Muscle layer of duodenum (tissue), 2 donors: Measurements from ENCODE around the gene ADAMTSL4.

Experiments
- H3K27ac ChIP-seq: one replicate; pipeline ENCODE4 v1.7.0; 2013; ENCODE audit warnings: mild to moderate bottlenecking, low read length
- H3K27me3 ChIP-seq: one replicate; pipeline ENCODE4 v1.7.0; 2013; ENCODE audit warnings: low read depth, mild to moderate bottlenecking, control low read depth, low read length
- H3K36me3 ChIP-seq, 2 donors: one replicate each; pipeline ENCODE4 v1.7.0; 2013; ENCODE audit warnings: low read length in 2 of 2, control low read depth in 1 of 2, mild to moderate bottlenecking in 1 of 2; ENCODE audit not compliant: insufficient read depth in 2 of 2, control insufficient read depth in 1 of 2
- H3K4me1 ChIP-seq, 2 donors: one replicate each; pipeline ENCODE4 v1.7.0; 2013; ENCODE audit warnings: low read length in 2 of 2, mild to moderate bottlenecking in 2 of 2, control low read depth in 1 of 2, moderate library complexity in 1 of 2; ENCODE audit not compliant: insufficient read depth in 2 of 2, control insufficient read depth in 1 of 2
- H3K4me3 ChIP-seq, 2 donors: one replicate each; pipeline ENCODE4 v1.7.0; 2013; ENCODE audit warnings: low read length in 2 of 2, low read depth in 1 of 2, mild to moderate bottlenecking in 1 of 2
- H3K9me3 ChIP-seq, 2 donors: one replicate each; pipeline ENCODE4 v1.7.0; 2013; ENCODE audit warnings: low read length in 2 of 2, control low read depth in 1 of 2, mild to moderate bottlenecking in 1 of 2; ENCODE audit not compliant: control insufficient read depth in 1 of 2
- donor health status: healthy.

ADAMTSL4 gene

DNA sequence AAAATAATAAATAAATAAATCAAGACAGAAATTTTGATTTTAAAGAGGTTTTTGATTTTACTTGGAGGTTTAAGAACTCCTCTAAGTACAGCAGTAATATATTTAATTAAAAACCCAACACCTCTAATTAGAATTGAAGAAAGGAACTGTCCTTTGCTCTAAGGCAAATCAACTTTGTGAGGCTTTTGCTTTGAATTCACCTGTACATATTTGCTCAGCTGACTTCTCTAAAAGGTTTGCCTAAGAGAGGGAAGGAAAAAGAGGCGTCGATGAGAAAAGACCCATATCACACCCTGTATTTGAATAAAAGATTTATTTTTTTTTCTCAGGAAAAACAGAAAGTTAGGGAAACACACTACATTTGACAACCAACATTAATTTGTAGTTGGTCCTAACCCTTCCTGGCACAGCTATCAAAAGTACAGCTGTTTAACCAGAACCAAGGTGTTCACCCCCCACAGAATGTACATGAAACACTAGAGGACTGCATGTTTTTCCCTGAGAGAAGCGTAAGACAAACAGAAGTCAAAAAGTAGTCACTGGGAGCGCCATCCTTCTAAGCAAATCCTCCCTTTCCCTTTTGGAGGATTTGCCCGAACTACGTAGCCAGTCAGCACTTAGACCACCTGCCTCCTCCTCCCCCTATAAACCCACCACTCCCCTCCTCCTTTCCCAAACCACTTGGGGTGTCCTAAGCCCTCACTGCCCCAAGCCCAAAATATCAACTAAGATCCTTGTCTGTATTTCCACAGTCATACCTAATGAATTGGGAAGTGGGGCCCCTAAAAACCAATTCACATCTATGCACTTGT, 25.3 kb downstream of the ADAMTSL4 start:
- Histone ChIP-seq H3K36me3 (peaks cover 51 to 73% of the 10 kb centered on the region in 2 donors), H3K4me1 (peaks cover 16 to 55% of the 10 kb centered on the region in 2 donors), H3K27me3 (no peaks in the 10 kb centered on the region), H3K9me3 (no peaks in the 10 kb centered on the region), H3K4me3 (peak overlapping the region; percentile 98 to 100), H3K27ac (peak overlapping the region; percentile 100)

DNA sequence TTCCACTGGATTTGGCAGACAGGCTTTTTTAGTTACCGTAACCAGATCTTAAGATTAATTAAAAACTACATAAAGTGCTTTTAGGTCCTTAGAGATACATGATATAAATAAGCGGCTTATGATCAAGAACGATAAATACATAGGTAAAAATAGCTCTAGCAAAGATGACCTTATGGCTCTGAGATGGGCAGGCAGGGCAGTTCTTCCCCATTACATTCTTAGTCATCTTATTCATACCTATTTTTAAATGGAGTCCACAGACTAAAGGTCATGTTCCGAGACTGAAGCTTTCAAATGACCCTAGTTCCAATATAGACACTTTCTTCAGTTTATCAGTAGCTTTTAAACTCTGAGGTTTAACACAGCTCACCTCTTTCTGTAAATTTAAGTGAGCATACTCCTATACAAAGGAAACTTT, 25.9 kb downstream of the ADAMTSL4 start:
- Histone ChIP-seq H3K36me3 (peaks cover 51 to 74% of the 10 kb centered on the region in 2 donors), H3K27ac (peak overlapping the region; percentile 100), H3K4me3 (peak overlapping the region; percentile 98 to 100), H3K27me3 (no peaks in the 10 kb centered on the region), H3K9me3 (no peaks in the 10 kb centered on the region), H3K4me1 (peaks cover 14 to 49% of the 10 kb centered on the region in 2 donors)

DNA sequence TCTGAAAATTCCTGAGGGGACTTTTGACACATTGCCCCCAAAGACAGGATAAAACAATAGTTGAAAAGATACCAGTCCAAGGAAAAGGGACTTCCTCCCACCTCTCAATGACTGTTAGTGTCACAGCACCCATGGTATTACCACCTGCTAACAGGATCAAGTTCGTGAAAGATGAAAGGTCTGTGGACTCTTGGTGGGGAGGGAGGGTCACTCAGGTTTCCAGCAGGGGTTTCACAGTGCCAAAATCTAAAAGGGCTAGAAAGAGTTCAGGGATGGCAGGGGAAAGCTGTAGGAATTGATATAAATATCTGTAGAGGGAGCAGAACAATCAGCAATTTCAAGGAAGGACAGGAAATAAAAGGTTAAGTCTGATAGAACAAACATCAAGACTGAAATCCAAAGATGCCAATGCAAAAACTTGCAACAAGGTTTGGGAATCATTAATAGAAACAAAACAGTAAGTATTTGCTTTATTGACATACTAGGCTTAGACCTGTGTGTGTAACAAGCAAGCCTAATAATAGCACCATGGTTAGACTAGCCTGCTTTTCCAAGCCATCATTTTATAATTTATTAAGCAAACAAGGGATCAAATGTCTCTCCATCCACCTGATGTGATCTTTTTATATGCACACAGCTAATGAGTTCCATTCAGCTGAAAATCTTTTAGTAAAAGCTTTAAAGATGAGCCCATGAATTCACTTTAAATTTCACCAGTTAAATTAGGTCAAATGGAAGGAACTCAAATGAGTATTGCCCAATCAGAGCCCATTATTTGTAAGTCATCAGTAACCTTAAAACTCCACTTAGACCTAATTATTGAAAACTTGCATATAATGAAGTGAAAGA, 26.5 kb downstream of the ADAMTSL4 start:
- H3K27ac ChIP-seq = peak overlapping the region; percentile 100
- no peaks in the 10 kb centered on the region for H3K27me3 ChIP-seq
- peak overlapping the region; percentile 98 to 100 for H3K4me3 ChIP-seq
- peaks cover 51 to 70% of the 10 kb centered on the region in 2 donors for H3K36me3 ChIP-seq
- peaks cover 16 to 47% of the 10 kb centered on the region in 2 donors for H3K4me1 ChIP-seq
- no peaks in the 10 kb centered on the region for H3K9me3 ChIP-seq

DNA sequence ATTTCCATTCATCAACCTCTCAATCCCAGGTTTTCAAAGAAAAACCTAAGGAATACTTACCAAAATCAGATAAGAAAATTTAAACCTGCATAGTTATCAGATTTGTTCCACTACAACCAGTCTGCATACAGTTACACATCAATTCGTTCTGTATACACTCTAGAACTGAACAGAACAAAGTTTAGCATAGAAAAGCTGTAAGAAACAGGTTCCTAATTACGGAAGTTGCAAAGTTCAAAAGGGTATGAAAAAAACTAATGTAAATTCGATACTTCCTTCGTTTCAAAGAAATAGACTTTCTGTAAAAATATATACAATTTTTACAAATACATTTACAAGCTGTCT, 27.1 kb downstream of the ADAMTSL4 start:
- Histone ChIP-seq H3K4me1 (peaks cover 16 to 44% of the 10 kb centered on the region in 2 donors), H3K4me3 (peak overlapping the region; percentile 98 to 100), H3K36me3 (peaks cover 51 to 64% of the 10 kb centered on the region in 2 donors), H3K9me3 (no peaks in the 10 kb centered on the region), H3K27me3 (no peaks in the 10 kb centered on the region), H3K27ac (peak overlapping the region; percentile 100)

DNA sequence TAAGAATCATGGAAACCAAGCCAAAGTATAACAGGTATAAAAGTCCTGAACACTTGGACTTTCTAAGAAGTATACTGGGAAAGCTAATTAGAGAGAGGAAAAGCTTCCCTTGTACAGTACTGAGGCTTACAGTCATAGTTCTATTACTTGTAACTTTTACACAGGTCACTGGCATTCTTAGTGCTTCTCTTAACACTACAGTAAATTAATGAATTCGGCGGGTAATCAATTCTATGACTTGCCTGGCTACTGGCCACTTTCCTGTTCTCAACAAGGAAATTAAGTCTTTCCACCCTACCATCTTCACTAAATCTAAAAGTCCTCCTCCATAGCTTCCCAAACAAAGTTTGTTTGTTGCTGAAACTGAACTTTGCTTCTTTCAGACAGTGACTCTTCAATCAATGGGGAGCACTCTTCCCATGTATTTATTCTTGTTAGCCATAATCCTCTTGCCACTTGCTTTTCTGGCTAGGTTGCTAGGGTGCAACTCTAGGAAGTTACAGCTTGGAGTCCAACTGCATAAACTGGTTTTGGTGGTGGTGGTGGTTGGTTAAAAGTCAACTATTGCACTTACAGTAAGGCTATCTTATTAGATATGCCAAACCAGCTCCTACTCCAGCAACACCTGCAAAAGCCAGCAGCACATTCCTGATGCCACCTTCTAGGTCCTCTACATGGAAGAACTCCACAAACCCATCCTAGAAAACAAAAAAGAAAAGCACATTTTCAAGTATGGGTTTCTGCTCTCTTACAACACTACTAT, 27.8 kb downstream of the ADAMTSL4 start:
- Histone ChIP-seq H3K4me3 (peak overlapping the region; percentile 98 to 100), H3K9me3 (no peaks in the 10 kb centered on the region), H3K36me3 (peaks cover 51 to 61% of the 10 kb centered on the region in 2 donors), H3K27ac (peak overlapping the region; percentile 100), H3K4me1 (peaks cover 16 to 40% of the 10 kb centered on the region in 2 donors), H3K27me3 (no peaks in the 10 kb centered on the region)

DNA sequence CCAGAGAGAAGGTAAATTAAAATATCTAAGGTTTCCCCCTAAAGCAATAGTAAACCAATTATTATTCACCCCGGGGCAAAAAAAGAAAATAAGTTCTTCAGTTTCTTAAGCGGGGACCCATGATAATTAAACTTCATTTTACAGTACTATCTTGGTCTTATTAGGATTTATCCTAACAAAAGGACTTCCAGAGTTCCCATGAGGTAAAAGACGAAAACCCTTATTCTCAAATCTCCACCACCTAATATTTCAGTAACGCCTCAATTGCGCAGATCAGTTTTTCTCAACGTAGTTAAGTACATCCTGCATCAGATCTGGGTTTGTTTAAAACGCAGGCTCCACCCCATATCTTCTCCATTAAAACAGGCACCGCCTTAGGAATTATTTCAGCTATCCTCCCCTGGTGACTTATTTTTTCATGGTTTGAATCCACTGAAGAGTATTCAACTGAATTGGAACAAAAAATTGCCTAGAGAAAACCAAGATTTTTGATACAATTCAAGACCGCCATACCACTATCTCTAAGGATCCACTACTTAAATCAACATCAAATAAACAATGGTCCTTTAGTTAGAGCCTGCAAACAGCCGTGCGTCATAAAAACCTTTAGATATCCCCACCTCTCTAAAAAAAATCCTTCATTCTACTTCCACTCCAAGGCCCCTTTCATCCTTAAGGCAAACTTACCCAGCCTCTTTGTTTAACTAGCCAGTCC, 28.5 kb downstream of the ADAMTSL4 start:
- Histone ChIP-seq H3K36me3 (peaks cover 49 to 60% of the 10 kb centered on the region in 2 donors), H3K9me3 (no peaks in the 10 kb centered on the region), H3K4me1 (peaks cover 16 to 32% of the 10 kb centered on the region in 2 donors)

DNA sequence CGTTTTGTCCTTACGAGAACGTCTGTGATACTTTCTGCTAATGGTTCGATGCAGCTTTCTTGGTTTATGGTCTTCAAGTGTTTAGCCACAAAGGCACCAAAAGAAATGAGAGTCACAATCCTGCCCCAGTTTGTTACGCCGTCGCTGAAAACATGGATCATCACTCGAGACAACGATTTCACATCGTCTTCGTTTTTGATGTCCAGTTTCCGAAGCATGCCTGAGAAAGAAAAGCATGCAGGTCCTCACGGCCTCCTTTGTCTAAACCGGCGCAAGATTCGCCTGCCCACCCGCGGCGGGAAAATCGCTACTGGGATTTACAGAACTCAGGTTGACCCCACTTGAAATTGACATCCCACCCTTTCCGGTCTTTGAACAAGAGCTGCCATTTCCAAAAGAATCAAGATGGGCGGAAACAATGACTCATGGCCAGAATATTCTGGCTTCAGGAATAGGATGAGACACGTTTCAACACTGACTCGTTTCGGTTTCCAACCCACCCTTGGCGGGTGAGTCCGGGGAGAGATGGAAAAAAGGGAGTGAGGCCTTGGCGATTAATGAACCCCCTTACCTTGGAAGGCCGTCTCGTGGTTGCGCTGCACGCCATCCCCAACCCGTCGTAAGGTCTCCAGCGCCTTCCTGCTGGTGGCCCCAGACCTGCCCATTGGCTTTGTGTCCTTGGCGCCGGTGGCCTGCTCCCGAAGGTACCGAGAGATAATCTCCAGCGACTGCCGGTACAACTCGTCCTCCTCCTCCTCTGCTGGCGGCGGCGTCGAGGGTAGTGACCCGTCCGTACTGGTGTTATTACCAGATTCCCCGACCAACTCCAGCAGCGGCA, 29.3 kb downstream of the ADAMTSL4 start:
- Histone ChIP-seq H3K27ac (peak overlapping the region; percentile 100), H3K4me3 (peak overlapping the region; percentile 98 to 100), H3K27me3 (no peaks in the 10 kb centered on the region), H3K9me3 (no peaks in the 10 kb centered on the region), H3K4me1 (peaks cover 13 to 25% of the 10 kb centered on the region in 2 donors), H3K36me3 (peaks cover 42 to 53% of the 10 kb centered on the region in 2 donors)

More for the DNA sequence above, 28.5 kb downstream of the ADAMTSL4 start:
- Histone ChIP-seq H3K27me3 (no peaks in the 10 kb centered on the region), H3K27ac (peak overlapping the region; percentile 100), H3K4me3 (peak overlapping the region; percentile 98 to 100)

DNA sequence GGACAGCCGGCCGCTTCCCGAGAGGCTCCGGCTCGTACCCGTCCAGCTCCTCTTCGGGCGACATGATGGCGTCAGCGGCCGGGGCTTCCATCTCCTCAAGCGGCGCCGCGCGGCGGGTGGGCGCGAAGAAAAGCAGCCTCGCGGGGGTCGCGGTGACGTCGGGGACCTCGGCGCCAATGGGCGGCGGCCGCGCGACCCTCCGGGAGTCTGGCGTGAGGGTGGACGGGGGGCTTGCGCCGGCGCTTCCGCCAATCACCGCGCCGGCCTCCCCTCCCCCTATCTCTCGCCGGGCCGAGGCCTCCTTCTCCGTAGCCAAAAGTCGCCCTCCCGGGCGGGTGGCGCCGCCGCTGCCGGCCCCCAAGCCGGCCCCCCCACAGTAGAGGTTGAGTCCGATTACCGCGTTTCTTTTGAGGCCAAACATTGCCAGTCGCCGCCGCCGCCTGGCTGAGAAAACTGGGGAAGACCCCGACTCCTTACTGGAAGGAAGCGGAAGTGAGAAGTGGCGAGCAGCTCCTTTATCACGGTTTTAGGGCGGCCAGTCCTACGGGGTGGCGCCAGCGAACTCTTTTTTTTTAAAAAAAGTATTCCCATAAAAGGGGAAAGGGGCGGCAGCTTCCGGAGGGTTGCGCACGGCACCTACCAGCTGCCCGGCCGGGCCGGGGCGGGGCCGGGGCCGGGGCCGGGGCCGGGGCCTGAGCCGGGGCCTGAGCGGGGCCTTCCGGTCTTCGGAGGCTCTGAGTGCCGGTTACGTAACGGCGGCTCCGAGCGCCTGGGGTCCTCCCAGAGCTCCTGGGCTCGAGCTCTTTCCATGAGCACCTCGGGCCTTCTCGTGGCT, 30.1 kb downstream of the ADAMTSL4 start, which contains the start of gene MCL1:
Gene MCL1 (minus strand): TSS at position 501 of the 835 bp plus-strand sequence. CDS start 80 bp downstream, at position 421.
- Histone ChIP-seq H3K36me3 (peaks cover 39 to 49% of the 10 kb centered on the region in 2 donors), H3K27me3 (no peaks in the 10 kb centered on the region), H3K27ac (peak within 1 kb of the TSS; percentile 100), H3K9me3 (no peaks in the 10 kb centered on the region), H3K4me3 (peak within 1 kb of the TSS; percentile 98 to 100), H3K4me1 (peaks cover 13 to 17% of the 10 kb centered on the region in 2 donors)

DNA sequence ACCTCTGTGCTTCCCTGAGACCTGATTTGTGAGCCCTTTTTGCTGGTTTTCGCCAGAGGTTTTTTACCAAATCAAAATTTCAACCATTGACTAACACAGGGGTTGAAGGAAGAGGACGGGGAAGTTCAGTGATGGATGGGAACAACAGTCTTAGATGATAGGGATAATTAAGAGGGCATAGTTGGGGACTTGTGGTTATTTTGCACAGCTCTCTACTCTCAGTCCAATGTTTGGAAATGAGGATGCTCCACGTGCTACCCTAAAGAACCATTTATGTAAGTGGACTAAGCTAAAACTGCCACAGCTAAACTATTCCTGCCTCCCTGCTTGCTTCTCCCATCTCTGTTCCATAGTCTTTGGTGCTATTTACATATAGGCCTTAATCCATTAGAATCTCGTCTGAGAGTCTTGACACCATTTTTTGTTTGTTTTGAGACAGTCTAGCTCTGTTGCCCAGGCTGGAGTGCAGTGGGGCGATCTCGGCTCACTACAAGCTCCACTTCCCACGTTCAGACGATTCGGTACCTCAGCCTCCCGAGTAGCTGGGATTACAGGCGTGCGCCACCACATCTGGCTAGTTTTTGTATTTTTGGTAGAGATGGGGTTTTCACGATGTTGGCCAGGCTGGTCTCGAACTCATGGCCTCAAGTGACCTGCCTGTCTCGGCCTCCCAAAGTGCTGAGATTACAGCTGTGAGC, 30.9 kb downstream of the ADAMTSL4 start:
- peak overlapping the region; percentile 60 to 91 for H3K4me3 ChIP-seq
- H3K4me1 ChIP-seq = peaks cover 8 to 11% of the 10 kb centered on the region in 2 donors
- H3K27me3 ChIP-seq = no peaks in the 10 kb centered on the region
- H3K27ac ChIP-seq = peak overlapping the region; percentile 100
- no peaks in the 10 kb centered on the region for H3K9me3 ChIP-seq
- peaks cover 31 to 43% of the 10 kb centered on the region in 2 donors for H3K36me3 ChIP-seq
